Measurements from ENCODE around the gene GFOD1. TPM values are rescaled to one million over a fixed set of nuclear protein-coding genes. Genes with fewer than 3 reads are reported as not detected.

The GFOD1 gene
- total RNA-seq, 4 donors from 2014 or later = 16.1 to 30.7 (median 22.9) TPM

DNA sequence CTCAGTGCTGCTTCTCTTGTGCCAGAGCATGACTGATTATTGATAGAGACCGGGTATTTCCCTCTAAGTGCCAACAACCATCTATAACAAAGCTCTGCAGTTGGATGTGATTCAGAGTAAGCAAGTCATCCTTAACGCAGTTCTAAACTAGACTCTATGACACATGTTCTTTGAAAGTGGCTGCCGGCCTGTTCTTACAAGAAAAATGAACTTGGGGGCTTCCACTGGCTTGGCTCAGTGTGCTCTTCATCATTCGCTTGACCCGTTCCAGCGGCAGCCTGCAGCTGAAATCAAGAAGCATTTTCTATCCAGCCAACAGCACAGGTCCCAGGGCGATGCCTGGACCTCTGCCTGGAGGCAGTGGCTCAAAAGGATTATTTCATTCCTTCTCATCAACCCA lies 29.8 kb downstream of the GFOD1 start:
- Histone ChIP-seq H3K4me1 (peaks cover 12 to 65% (median 46%) of the 10 kb centered on the region in 3 donors), H3K36me3 (peaks cover 0 to 21% (median 0%) of the 10 kb centered on the region in 3 donors)
- DNase-seq = no peak

DNA sequence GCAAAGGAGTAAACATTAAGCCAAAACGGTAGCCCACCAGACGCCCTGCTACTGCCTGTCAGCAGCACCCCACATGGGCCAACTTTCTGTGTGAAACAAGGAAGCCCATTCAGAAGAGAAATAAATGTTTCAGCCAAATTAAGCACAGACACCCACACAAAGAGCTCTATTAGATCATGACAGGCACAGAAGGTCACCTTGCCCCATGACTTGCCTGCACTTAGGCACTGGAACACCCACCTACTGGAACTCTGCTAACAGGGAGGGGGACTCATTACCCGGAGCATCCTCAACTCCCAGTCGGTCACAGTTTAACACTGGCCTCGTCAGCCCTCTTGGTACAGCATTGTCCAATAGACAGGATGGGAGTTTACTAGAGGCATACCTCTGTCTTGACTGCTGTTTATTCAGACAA lies 31.8 kb downstream of the GFOD1 start:
- Histone ChIP-seq H3K4me1 (peaks cover 12 to 71% (median 41%) of the 10 kb centered on the region in 3 donors), H3K36me3 (peaks cover 0 to 23% (median 0%) of the 10 kb centered on the region in 3 donors), H3K4me3 (no peak overlapping the region), H3K27ac (peak overlapping the region; percentile 3 to 87 (median 86)), H3K9me3 (no peaks in the 10 kb centered on the region), H3K27me3 (no peaks in the 10 kb centered on the region)
- TF ChIP-seq POLR2A (IDR thresholded peaks at IDR 0.05) = no peak
- TF ChIP-seq, protein P1, sequence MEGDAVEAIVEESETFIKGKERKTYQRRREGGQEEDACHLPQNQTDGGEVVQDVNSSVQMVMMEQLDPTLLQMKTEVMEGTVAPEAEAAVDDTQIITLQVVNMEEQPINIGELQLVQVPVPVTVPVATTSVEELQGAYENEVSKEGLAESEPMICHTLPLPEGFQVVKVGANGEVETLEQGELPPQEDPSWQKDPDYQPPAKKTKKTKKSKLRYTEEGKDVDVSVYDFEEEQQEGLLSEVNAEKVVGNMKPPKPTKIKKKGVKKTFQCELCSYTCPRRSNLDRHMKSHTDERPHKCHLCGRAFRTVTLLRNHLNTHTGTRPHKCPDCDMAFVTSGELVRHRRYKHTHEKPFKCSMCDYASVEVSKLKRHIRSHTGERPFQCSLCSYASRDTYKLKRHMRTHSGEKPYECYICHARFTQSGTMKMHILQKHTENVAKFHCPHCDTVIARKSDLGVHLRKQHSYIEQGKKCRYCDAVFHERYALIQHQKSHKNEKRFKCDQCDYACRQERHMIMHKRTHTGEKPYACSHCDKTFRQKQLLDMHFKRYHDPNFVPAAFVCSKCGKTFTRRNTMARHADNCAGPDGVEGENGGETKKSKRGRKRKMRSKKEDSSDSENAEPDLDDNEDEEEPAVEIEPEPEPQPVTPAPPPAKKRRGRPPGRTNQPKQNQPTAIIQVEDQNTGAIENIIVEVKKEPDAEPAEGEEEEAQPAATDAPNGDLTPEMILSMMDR (IDR thresholded peaks at IDR 0.05) = no peak
- no peak for DNase-seq
- intact Hi-C loops (cut with DNase I) = no loop called here
- WGBS, 2 donors = 65% methylated on average over 5 of the region's 5 CpGs

More for the DNA sequence above, 29.8 kb downstream of the GFOD1 start:
- intact Hi-C loops (cut with DNase I) = no loop called here
- Histone ChIP-seq H3K27me3 (no peaks in the 10 kb centered on the region), H3K4me3 (no peak overlapping the region), H3K9me3 (no peaks in the 10 kb centered on the region), H3K27ac (peak overlapping the region; percentile 4 to 87 (median 62))
- 22 to 45% methylated on average over 4 to 6 of the region's 7 CpGs for WGBS, 2 donors
- TF ChIP-seq, protein P1 (IDR thresholded peaks at IDR 0.05) = no peak
- TF ChIP-seq POLR2A (IDR thresholded peaks at IDR 0.05) = no peak

DNA sequence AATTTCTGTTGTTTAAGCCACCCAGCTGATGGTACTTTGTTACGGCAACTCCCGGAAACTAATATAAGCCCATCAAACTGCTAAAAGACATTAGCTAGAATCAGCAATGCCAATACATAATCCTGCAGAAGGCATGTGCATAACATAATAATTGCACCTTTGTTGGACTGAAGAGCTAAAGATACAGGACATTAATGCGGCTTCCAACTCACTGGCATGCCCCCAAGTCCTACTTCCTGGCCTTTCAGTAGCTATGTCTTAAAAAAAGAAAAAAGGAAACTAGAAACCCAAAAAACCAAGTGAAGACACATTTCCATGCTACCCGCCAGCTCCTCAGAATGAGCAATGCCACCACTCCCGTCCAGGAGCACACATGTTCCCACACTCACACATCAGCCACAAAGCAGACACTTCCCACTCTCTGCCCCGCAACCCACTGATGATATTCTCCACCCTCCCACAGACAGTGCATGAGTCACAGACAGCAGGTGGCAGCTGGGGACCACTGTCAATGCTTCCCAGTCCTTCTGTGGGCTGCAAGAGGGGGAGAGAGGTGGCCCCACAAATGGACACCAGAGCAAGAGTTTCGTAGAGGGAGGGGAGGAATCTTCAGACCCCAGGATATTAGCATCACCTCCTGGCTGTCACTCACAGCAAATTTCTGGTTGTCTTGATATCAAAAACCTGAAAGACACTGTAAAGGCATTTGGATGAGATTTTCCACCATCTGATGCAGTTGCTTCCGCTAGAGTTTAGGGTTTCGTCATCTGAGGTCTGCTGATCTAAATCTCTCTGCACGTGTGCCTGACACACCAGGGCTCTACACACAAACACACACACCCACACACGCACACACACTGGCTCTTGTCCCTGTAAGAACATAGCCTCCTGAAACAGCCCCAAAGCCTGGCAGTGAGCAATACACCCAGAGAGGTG lies 32.8 kb downstream of the GFOD1 start:
- intact Hi-C loops (cut with DNase I) = no loop called here
- Histone ChIP-seq H3K9me3 (no peaks in the 10 kb centered on the region), H3K4me3 (no peak overlapping the region), H3K27me3 (no peaks in the 10 kb centered on the region), H3K27ac (peak overlapping the region; percentile 34 to 87 (median 86)), H3K4me1 (peaks cover 12 to 81% (median 51%) of the 10 kb centered on the region in 3 donors), H3K36me3 (peaks cover 0 to 15% (median 0%) of the 10 kb centered on the region in 3 donors)
- TF ChIP-seq, protein P1 (IDR thresholded peaks at IDR 0.05) = peak in 1 of 6 experiments; percentile 21
- no peak for TF ChIP-seq POLR2A (IDR thresholded peaks at IDR 0.05)
- 33 to 48% methylated on average over 11 of the region's 11 CpGs for WGBS, 2 donors
- DNase-seq = no peak

DNA sequence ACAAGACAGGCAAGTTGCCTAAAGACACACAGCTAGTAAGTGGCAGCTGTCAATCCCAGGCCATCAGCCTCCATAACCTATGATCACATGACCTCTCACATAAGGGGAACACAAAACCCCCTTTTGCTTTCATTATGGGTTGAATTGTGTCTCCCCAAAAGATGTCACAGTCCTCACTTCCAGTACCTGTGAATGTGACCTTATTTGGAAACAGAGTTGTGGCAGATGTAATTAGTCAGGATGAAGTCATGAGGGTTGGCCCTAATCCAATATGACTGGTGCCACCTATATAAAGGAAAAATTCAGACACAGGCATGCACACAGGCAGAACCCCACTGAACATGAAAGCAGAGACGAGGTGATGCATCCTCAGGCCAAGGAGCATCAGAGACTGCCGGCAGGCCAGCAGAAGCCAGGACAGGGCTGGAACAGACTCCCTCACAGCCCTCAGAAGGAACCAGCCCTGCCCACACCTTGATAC lies 33.6 kb downstream of the GFOD1 start:
- TF ChIP-seq, protein P1 (IDR thresholded peaks at IDR 0.05) = no peak
- no peak for TF ChIP-seq POLR2A (IDR thresholded peaks at IDR 0.05)
- Histone ChIP-seq H3K36me3 (peaks cover 0 to 15% (median 0%) of the 10 kb centered on the region in 3 donors), H3K9me3 (no peaks in the 10 kb centered on the region), H3K27ac (peak overlapping the region; percentile 34 to 87 (median 86)), H3K4me3 (no peak overlapping the region), H3K27me3 (no peaks in the 10 kb centered on the region), H3K4me1 (peaks cover 12 to 89% (median 57%) of the 10 kb centered on the region in 3 donors)
- intact Hi-C loops (cut with DNase I) = no loop called here
- DNase-seq = no peak
- 24 to 49% methylated on average over 2 of the region's 2 CpGs for WGBS, 2 donors

DNA sequence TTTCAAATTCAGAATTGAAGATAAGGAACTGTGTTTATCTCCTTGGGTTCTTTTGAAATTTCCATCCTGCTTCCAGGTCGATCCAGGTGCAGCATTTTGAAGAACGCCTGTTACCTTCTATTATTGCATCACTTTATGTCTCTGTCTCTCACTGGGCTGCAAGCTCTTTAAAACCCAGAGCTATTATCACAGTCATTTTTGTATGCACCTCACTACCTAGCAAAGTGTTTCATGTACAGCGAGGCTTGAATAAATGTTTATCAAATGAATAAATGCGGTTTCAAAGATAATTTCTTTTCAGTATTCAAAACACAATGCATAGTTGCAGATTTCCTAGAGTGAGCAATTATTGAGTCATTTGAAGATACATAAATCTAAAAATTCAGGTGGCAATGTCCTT lies 34.2 kb downstream of the GFOD1 start:
- Histone ChIP-seq H3K9me3 (no peaks in the 10 kb centered on the region), H3K4me1 (peaks cover 12 to 93% (median 63%) of the 10 kb centered on the region in 3 donors), H3K4me3 (no peak overlapping the region), H3K36me3 (peaks cover 0 to 15% (median 0%) of the 10 kb centered on the region in 3 donors), H3K27me3 (no peaks in the 10 kb centered on the region), H3K27ac (peak overlapping the region; percentile 34 to 87 (median 86))
- TF ChIP-seq, protein P1 (IDR thresholded peaks at IDR 0.05) = no peak
- TF ChIP-seq POLR2A (IDR thresholded peaks at IDR 0.05) = no peak
- intact Hi-C loops (cut with DNase I) = no loop called here
- DNase-seq = no peak
- WGBS, 2 donors = 70 to 85% methylated on average over 4 of the region's 4 CpGs

All from esophagus squamous epithelium (tissue), 5 donors.